ENCODE results near the gene ADH4. TPM values are rescaled to one million over a fixed set of nuclear protein-coding genes. Genes with fewer than 3 reads are reported as not detected.

Gene ADH4
- total and polyA plus RNA-seq, 2 donors (not counting 3 experiments of a cell fraction or from before 2014, with no cell fraction given): not detected

GRCh38 chr4:99088023-99088449 lies 56.1 kb downstream of the ADH4 start:
- Histone ChIP-seq H3K79me2 (ENCODE audit: control insufficient read depth, insufficient read depth, low read length) (peaks cover 27% of the 10 kb centered on the region), H3K36me3 (ENCODE audit: control insufficient read depth in 2 of 2, extremely low read depth in 1 of 2, insufficient read depth in 2 of 2, low read length in 2 of 2) (peaks cover 5 to 7% of the 10 kb centered on the region in 2 experiments), H4K20me1 (replicated peaks; ENCODE audit: control insufficient read depth, extremely low read depth, insufficient read depth, low read length) (no peaks in the 10 kb centered on the region), H3K9me3 (replicated peaks; ENCODE audit: control insufficient read depth, insufficient read depth, low read length) (no peaks in the 10 kb centered on the region), H3K27ac (ENCODE audit: insufficient read depth, low read depth, low read length) (peak overlapping the region; percentile 40), H3K9ac (replicated peaks; ENCODE audit: extremely low read depth, insufficient read depth, low read length) (peak overlapping the region; percentile 42), H3K9me1 (replicated peaks; ENCODE audit: control insufficient read depth, extremely low read depth, insufficient read depth, low read length) (no peaks in the 10 kb centered on the region), H3K4me3 (replicated peaks in 1 of 3; ENCODE audit: insufficient read depth in 1 of 3, low read depth in 1 of 3, low read length in 3 of 3) (peak overlapping the region; percentile 80 to 85 (median 82)), H3K27me3 (ENCODE audit: control insufficient read depth in 2 of 2, insufficient read depth in 2 of 2, low read length in 2 of 2) (no peaks in the 10 kb centered on the region), H3K4me1 (ENCODE audit: control insufficient read depth, extremely low read depth, insufficient read depth, low read length) (peaks cover 8% of the 10 kb centered on the region), H3K4me2 (ENCODE audit: insufficient read depth, low read length) (peak overlapping the region; percentile 98), H2AFZ (ENCODE audit: low read depth, low read length) (peak overlapping the region; percentile 80)
- FAIRE-seq (no peak), DNase-seq (ENCODE audit: low read depth, low spot score) (peak; percentile 72)
- ChIA-PET CTCF (interaction anchor here (0.6 to 1.8 kb wide), 3 partner anchors 32 to 317 kb away, joined by 3 to 11 read pairs (median 5); partner anchors contain the start of gene METAP1), POLR2A (interaction anchor here (0.6 to 1.1 kb wide), 4 partner anchors 71 to 1313 kb away, joined by 3 to 4 read pairs (median 4); partner anchors contain the start of gene EIF4E)
- TF ChIP-seq JUN (IDR thresholded peaks at IDR 0.05; ENCODE audit: borderline replicate concordance, insufficient read depth, insufficient read length, low read depth): no peak
- TF ChIP-seq POLR2AphosphoS5 (IDR thresholded peaks at IDR 0.05; ENCODE audit: insufficient read depth, low read depth, low read length): no peak
- no peak for TF ChIP-seq FOS (IDR thresholded peaks at IDR 0.05; ENCODE audit: borderline replicate concordance, insufficient read depth, low read length)
- TSS peak; percentile 53 for BruUV-seq (replicated peaks)
- intact Hi-C loops (cut with micrococcal nuclease): loop anchor here (1.0 to 10.0 kb wide), 7 partner anchors 28 to 938 kb away; partner anchors contain the start of genes METAP1, RAP1GDS1 and TSPAN5
- dilution Hi-C loops (cut with MboI; ENCODE audit: extremely low pct_ligation_motif_present, low sequenced_read_pairs): no loop called here

- Histone ChIP-seq H2AFZ (ENCODE audit: low read depth, low read length) (no peak overlapping the region), H3K36me3 (ENCODE audit: control insufficient read depth in 2 of 2, extremely low read depth in 1 of 2, insufficient read depth in 2 of 2, low read length in 2 of 2) (peaks cover 16 to 17% of the 10 kb centered on the region in 2 experiments), H3K4me2 (ENCODE audit: insufficient read depth, low read length) (no peak overlapping the region), H3K9me1 (replicated peaks; ENCODE audit: control insufficient read depth, extremely low read depth, insufficient read depth, low read length) (no peaks in the 10 kb centered on the region), H3K4me1 (ENCODE audit: control insufficient read depth, extremely low read depth, insufficient read depth, low read length) (peaks cover 2% of the 10 kb centered on the region), H3K27ac (ENCODE audit: insufficient read depth, low read depth, low read length) (no peak overlapping the region), H3K9me3 (replicated peaks; ENCODE audit: control insufficient read depth, insufficient read depth, low read length) (no peaks in the 10 kb centered on the region), H3K27me3 (ENCODE audit: control insufficient read depth in 2 of 2, insufficient read depth in 2 of 2, low read length in 2 of 2) (no peaks in the 10 kb centered on the region), H3K4me3 (replicated peaks in 1 of 3; ENCODE audit: insufficient read depth in 1 of 3, low read depth in 1 of 3, low read length in 3 of 3) (no peak overlapping the region), H3K9ac (replicated peaks; ENCODE audit: extremely low read depth, insufficient read depth, low read length) (no peak overlapping the region), H4K20me1 (replicated peaks; ENCODE audit: control insufficient read depth, extremely low read depth, insufficient read depth, low read length) (no peaks in the 10 kb centered on the region), H3K79me2 (ENCODE audit: control insufficient read depth, insufficient read depth, low read length) (peaks cover 24% of the 10 kb centered on the region)
- ChIA-PET CTCF (no interaction called here), POLR2A (no interaction called here)
- dilution Hi-C loops (cut with MboI; ENCODE audit: extremely low pct_ligation_motif_present, low sequenced_read_pairs): no loop called here
- intact Hi-C loops (cut with micrococcal nuclease): loop anchor here (10.0 kb wide), 1 partner anchor 430 kb away; the partner anchor contains the start of gene TSPAN5
- TF ChIP-seq FOS (IDR thresholded peaks at IDR 0.05; ENCODE audit: borderline replicate concordance, insufficient read depth, low read length) (no peak), EZH2 (IDR thresholded peaks at IDR 0.05; ENCODE audit: borderline replicate concordance, low read depth, low read length, severe bottlenecking) (no peak), JUN (IDR thresholded peaks at IDR 0.05; ENCODE audit: borderline replicate concordance, insufficient read depth, insufficient read length, low read depth) (no peak), GATA2 (IDR thresholded peaks at IDR 0.05; ENCODE audit: insufficient read depth, insufficient read length, low read depth, low read length) (no peak), MAX (IDR thresholded peaks at IDR 0.05; ENCODE audit: insufficient read depth, insufficient read length) (no peak), POLR2A (IDR thresholded peaks at IDR 0.05; ENCODE audit: low read depth, low read length) (no peak), POLR2AphosphoS5 (IDR thresholded peaks at IDR 0.05; ENCODE audit: insufficient read depth, low read depth, low read length) (no peak), MYC (IDR thresholded peaks at IDR 0.05; ENCODE audit: low read depth, low read length) (no peak), CTCF (IDR thresholded peaks at IDR 0.05; ENCODE audit: extremely low read depth in 1 of 2, insufficient read depth in 1 of 2, low read depth in 1 of 2, low read length in 2 of 2) (no peak)
- FAIRE-seq (no peak), DNase-seq (ENCODE audit: low read depth, low spot score) (no peak)
- no TSS peak for BruUV-seq (replicated peaks)
Measured at GRCh38 chr4:99084595-99084994, 59.5 kb downstream of the ADH4 start.
